IMR-90 (cell line): ENCODE measurements around the gene ADARB2. TPM values are rescaled to one million over a fixed set of nuclear protein-coding genes. Genes with fewer than 3 reads are reported as not detected.

ENCODE experiments used
- ATAC-seq: fragments of 200-7000 bp; cut with Tn5 transposase; 2 replicates; pipeline ENCODE4 v1.9.1; 2020; ENCODE audit warnings: low read depth, mild to moderate bottlenecking, moderate library complexity
- BruUV-seq: library from RNA; stranded (reverse); fragments of 400-500 nt; replicated peaks from 2 replicates; lab custom pipeline; 2021; lab: Mats Ljungman, UMichigan
- CTCF ChIA-PET: fragments of 300-600 bp; formaldehyde crosslinking; extraction: SDS; loops from one replicate; lab custom pipeline; 2021; ENCODE audit warnings: antibody characterized with exemption; lab: Yijun Ruan, JAX
- POLR2A ChIA-PET: fragments of 300-600 bp; sonication (Branson Sonifier 250); formaldehyde crosslinking; loops from one replicate; lab custom pipeline; 2022; ENCODE audit warnings: antibody characterized with exemption; ENCODE audit not compliant: unreplicated experiment; lab: Charles Lee
- DNase-seq: peaks from one replicate; pipeline ENCODE4 v3.0.0; 2013
- H2AFZ ChIP-seq: replicated peaks from 2 replicates; pipeline ENCODE3; 2013; ENCODE audit warnings: low read length, mild to moderate bottlenecking; ENCODE audit not compliant: poor library complexity
- H2AK5ac ChIP-seq: 2 replicates; pipeline ENCODE4 v1.6.1; 2013; ENCODE audit warnings: low read depth, low read length, inconsistent platforms
- H2AK9ac ChIP-seq: replicated peaks from 2 replicates; pipeline ENCODE3; 2013; ENCODE audit warnings: mild to moderate bottlenecking, low read depth, low read length, moderate library complexity; ENCODE audit not compliant: poor library complexity
- H2BK120ac ChIP-seq: 2 replicates; pipeline ENCODE4 v1.6.1; 2013; ENCODE audit warnings: low read depth, low read length, inconsistent platforms
- H2BK15ac ChIP-seq: 3 replicates; pipeline ENCODE4 v1.6.1; 2013; ENCODE audit warnings: low read depth, low read length, inconsistent platforms
- H2BK20ac ChIP-seq: 2 replicates; pipeline ENCODE4 v1.6.1; 2013; ENCODE audit warnings: low read depth, mild to moderate bottlenecking, inconsistent platforms, low read length, moderate library complexity
- H2BK5ac ChIP-seq: 2 replicates; pipeline ENCODE4 v1.6.1; 2013; ENCODE audit warnings: mild to moderate bottlenecking, low read depth, low read length, inconsistent platforms; ENCODE audit not compliant: poor library complexity, severe bottlenecking
- H3K14ac ChIP-seq: replicated peaks from 2 replicates; pipeline ENCODE4 v1.6.1; 2013; ENCODE audit warnings: low read depth, low read length, inconsistent platforms
- H3K18ac ChIP-seq: 2 replicates; pipeline ENCODE4 v1.6.1; 2013; ENCODE audit warnings: low read depth, low read length, control low read depth
- H3K23ac ChIP-seq: 2 replicates; pipeline ENCODE4 v1.6.1; 2013; ENCODE audit warnings: low read depth, low read length, inconsistent platforms
- H3K27ac ChIP-seq: 2 replicates; pipeline ENCODE4 v1.5.1; 2013; ENCODE audit warnings: mild to moderate bottlenecking, control low read depth, low read length; ENCODE audit not compliant: insufficient read depth
- H3K27me3 ChIP-seq: 2 replicates; pipeline ENCODE4 v1.6.1; 2013; ENCODE audit warnings: low read length; ENCODE audit not compliant: control insufficient read depth, insufficient read depth
- H3K36me3 ChIP-seq: 2 replicates; pipeline ENCODE4 v1.6.1; 2013; ENCODE audit warnings: low read length, mixed read lengths; ENCODE audit not compliant: control insufficient read depth, insufficient read depth
- H3K4ac ChIP-seq: 2 replicates; pipeline ENCODE4 v1.6.1; 2013; ENCODE audit warnings: low read depth, low read length, inconsistent platforms
- H3K4me1 ChIP-seq: 2 replicates; pipeline ENCODE4 v1.6.1; 2013; ENCODE audit warnings: low read length, mixed read lengths; ENCODE audit not compliant: control insufficient read depth, insufficient read depth
- H3K4me2 ChIP-seq: 2 replicates; pipeline ENCODE4 v1.6.1; 2013; ENCODE audit warnings: low read depth, mild to moderate bottlenecking, control low read depth, low read length, moderate library complexity
- H3K4me3 ChIP-seq: 2 replicates; pipeline ENCODE4 v1.5.1; 2013; ENCODE audit warnings: low read depth, mild to moderate bottlenecking, control low read depth, low read length, moderate library complexity; ENCODE audit not compliant: insufficient read depth
- H3K56ac ChIP-seq: 2 replicates; pipeline ENCODE4 v1.6.1; 2013; ENCODE audit warnings: low read length, inconsistent platforms; ENCODE audit not compliant: insufficient read depth; ENCODE audit errors: extremely low read depth
- H3K79me1 ChIP-seq, 2 experiments: 2 replicates each; pipeline ENCODE4 v1.6.1; 2013; ENCODE audit warnings: low read length in 2 of 2, inconsistent platforms in 1 of 2, low read depth in 1 of 2
- H3K9ac ChIP-seq: 2 replicates; pipeline ENCODE4 v1.6.1; 2013; ENCODE audit warnings: low read depth, low read length, control low read depth
- H3K9me1 ChIP-seq: 2 replicates; pipeline ENCODE4 v1.6.1; 2013; ENCODE audit warnings: low read length, inconsistent platforms; ENCODE audit not compliant: insufficient read depth
- H3K9me3 ChIP-seq: 2 replicates; pipeline ENCODE4 v1.6.1; 2013; ENCODE audit warnings: low read length; ENCODE audit not compliant: control insufficient read depth, insufficient read depth
- H4K20me1 ChIP-seq: 2 replicates; pipeline ENCODE4 v1.6.1; 2013; ENCODE audit warnings: low read length, inconsistent platforms; ENCODE audit not compliant: insufficient read depth
- H4K5ac ChIP-seq: 2 replicates; pipeline ENCODE4 v1.6.1; 2013; ENCODE audit warnings: mild to moderate bottlenecking, low read depth, low read length, control low read depth
- H4K8ac ChIP-seq, 2 experiments: 2 replicates each; pipeline ENCODE4 v1.6.1; 2013; ENCODE audit warnings: low read depth in 2 of 2, low read length in 2 of 2, control low read depth in 1 of 2, inconsistent platforms in 1 of 2
- H4K91ac ChIP-seq: 2 replicates; pipeline ENCODE4 v1.6.1; 2013; ENCODE audit warnings: low read depth, low read length, inconsistent platforms; ENCODE audit not compliant: insufficient read depth
- CEBPB ChIP-seq: IDR thresholded peaks from 2 replicates; pipeline ENCODE4 v1.6.1; 2012; ENCODE audit warnings: low read depth, low read length, improper control_type of control experiment
- ELK1 ChIP-seq: fragments of 150-350 bp; IDR thresholded peaks from 2 replicates; pipeline ENCODE4 v1.6.1; 2016; ENCODE audit warnings: low read depth, mild to moderate bottlenecking, low read length, moderate library complexity, borderline replicate concordance
- FOS ChIP-seq: fragments of 150-350 bp; IDR thresholded peaks from 2 replicates; pipeline ENCODE4 v1.6.1; 2016; ENCODE audit warnings: low read depth, low read length
- MAFK ChIP-seq: IDR thresholded peaks from 2 replicates; pipeline ENCODE4 v1.6.1; 2012; ENCODE audit warnings: low read depth, low read length, improper control_type of control experiment
- MXI1 ChIP-seq: IDR thresholded peaks from 2 replicates; pipeline ENCODE4 v1.6.1; 2012; ENCODE audit warnings: low read depth, mild to moderate bottlenecking, low read length, moderate library complexity, borderline replicate concordance
- RAD21 ChIP-seq: IDR thresholded peaks from 2 replicates; pipeline ENCODE4 v1.6.1; 2012; ENCODE audit warnings: low read length, improper control_type of control experiment
- RFX5 ChIP-seq: IDR thresholded peaks from 2 replicates; pipeline ENCODE4 v1.8.0; 2012; ENCODE audit warnings: low read depth, mild to moderate bottlenecking, low read length, moderate library complexity
- USF2 ChIP-seq: fragments of 150-350 bp; IDR thresholded peaks from 2 replicates; pipeline ENCODE4 v1.6.1; 2017; ENCODE audit warnings: mild to moderate bottlenecking, antibody characterized with exemption, low read length, low read depth
- WGBS, 2 experiments: methylation state at CpG; one replicate each; pipeline versions ENCODE4 v1.1.5 to v1.1.7; 2013; ENCODE audit warnings: missing lambda C conversion rate in 2 of 2; ENCODE audit not compliant: insufficient read length in 1 of 2; ENCODE audit errors: extremely low coverage in 2 of 2; 5-methylcytosine and 5-hydroxymethylcytosine counted together
- dilution Hi-C: fragments of 300-500 bp; cut with HindIII; formaldehyde crosslinking; loops from one replicate; pipeline ENCODE4 v1.14.3; 2018; ENCODE audit warnings: low sequenced_read_pairs; ENCODE audit not compliant: unreplicated experiment
- in situ Hi-C: fragments of 300-500 bp; cut with MboI; formaldehyde crosslinking; loops from 3 replicates; pipeline ENCODE4 v1.14.3; 2019; ENCODE audit warnings: low sequenced_read_pairs, inconsistent platforms, mixed read lengths
- intact Hi-C: fragments of 100-400 bp; cut with micrococcal nuclease; formaldehyde crosslinking; loops from 2 replicates; pipeline ENCODE4 v1.10.0; 2022
- polyA plus RNA-seq, 3 experiments: library from polyadenylated mRNA; depleted of rRNA; stranded (reverse); fragments of >200 nt; gene quantifications; 2 replicates each; pipeline ENCODE4 v1.2.3, GENCODE V29; 2012; ENCODE audit warnings: low replicate concordance in 1 of 3
- total RNA-seq: library from RNA; depleted of rRNA; stranded (reverse); fragments of >200 nt; gene quantifications from 2 replicates; pipeline ENCODE4 v1.2.3, GENCODE V29; 2012

The ADARB2 gene
- total and polyA plus RNA-seq, 2 of the 4 experiments (the other 2 are of a cell fraction): not detected

- Histone ChIP-seq H3K23ac (no peak overlapping the region), H3K27me3 (no peaks in the 10 kb centered on the region), H3K9ac (no peak overlapping the region), H3K36me3 (no peaks in the 10 kb centered on the region), H2BK15ac (no peak overlapping the region), H2AFZ (no peak overlapping the region), H3K27ac (no peak overlapping the region), H4K8ac (no peak overlapping the region), H2BK120ac (no peak overlapping the region), H3K9me3 (peaks cover 11% of the 10 kb centered on the region), H3K9me1 (no peaks in the 10 kb centered on the region), H2AK9ac (no peak overlapping the region), H4K5ac (no peak overlapping the region), H3K18ac (no peak overlapping the region), H3K4me2 (no peak overlapping the region), H2BK20ac (no peak overlapping the region), H3K56ac (no peak overlapping the region), H2AK5ac (no peak overlapping the region), H4K91ac (no peak overlapping the region), H3K4ac (no peak overlapping the region), H3K79me1 (no peaks in the 10 kb centered on the region), H3K4me1 (no peaks in the 10 kb centered on the region), H3K14ac (no peak overlapping the region), H2BK5ac (no peak overlapping the region), H4K20me1 (no peaks in the 10 kb centered on the region), H3K4me3 (no peak overlapping the region)
- intact Hi-C loops (no loop called here), dilution Hi-C loops (no loop called here), in situ Hi-C loops (no loop called here)
- ATAC-seq (no peak), DNase-seq (no peak)
- TF ChIP-seq RFX5 (no peak), FOS (no peak), CEBPB (no peak), USF2 (no peak), RAD21 (no peak), MAFK (no peak), MXI1 (no peak), ELK1 (no peak)
- ChIA-PET POLR2A (no interaction called here), CTCF (no interaction called here)
- BruUV-seq: no TSS peak
- WGBS, 2 experiments: no CpG with 5 or more reads among the region's 3 CpGs
Observed at GRCh38 chr10:1729751-1730150, 7.6 kb downstream of the ADARB2 start.
